Measurements from ENCODE around the gene NCOA1.
"Not testable (repeated sequence)": the region's sequence is repeated elsewhere in the genome, so short reads cannot be mapped to it uniquely, and the experiment has no call there.

Gene NCOA1

GRCh38 chr2:24477229-24477628 lies 13.8 kb upstream of the NCOA1 start:
- DNase-seq: no peak

DNA sequence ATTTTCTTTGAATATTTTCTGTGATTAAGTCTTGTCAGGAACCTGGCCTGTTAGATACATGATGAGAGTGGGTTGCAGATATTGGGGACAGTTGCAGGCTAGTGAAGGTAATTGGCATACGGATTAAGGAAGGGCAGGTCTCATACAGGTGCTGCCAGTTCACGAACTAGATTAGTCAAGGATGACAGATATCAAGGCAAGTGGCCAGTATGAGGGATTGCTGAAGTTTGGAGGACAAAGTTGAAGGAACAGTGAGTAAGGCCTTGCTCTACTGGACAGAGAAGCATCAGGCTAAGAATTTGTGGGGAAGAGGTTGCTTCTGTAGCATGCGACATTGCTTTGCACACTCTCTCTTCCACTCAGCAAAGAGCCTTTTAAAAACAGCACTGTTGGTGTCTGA lies 12.8 kb upstream of the NCOA1 start:
- no peak for DNase-seq

GRCh38 chr2:24480245-24480644 lies 10.8 kb upstream of the NCOA1 start:
- no peak for DNase-seq

GRCh38 chr2:24482251-24482971 lies 8.6 kb upstream of the NCOA1 start:
- DNase-seq: no peak

- no peak for DNase-seq
These were observed 8.1 kb upstream of the NCOA1 start for GRCh38 chr2:24482972-24483300.

- not testable (repeated sequence) for DNase-seq
These were observed 6.4 kb upstream of the NCOA1 start for GRCh38 chr2:24484677-24485076.

DNA sequence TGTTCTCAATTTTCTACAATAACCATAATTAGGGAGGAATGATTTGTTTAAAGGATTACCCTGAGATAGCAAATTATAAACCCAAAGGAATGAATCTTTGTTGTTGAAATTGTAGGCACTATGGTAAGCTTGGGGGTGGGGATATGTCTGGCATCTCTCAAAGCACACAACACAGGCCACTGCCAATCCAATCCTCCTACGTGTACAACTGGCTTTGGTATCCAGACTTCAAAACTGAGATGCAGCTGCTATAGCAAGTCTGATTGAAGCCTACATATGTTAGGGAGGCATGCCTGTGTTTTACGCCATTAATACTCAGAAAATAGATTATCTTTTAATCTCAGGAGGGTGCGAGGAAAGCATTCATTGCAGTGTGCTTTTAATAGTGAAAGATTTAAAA lies 5.9 kb upstream of the NCOA1 start:
- no peak for DNase-seq

DNA sequence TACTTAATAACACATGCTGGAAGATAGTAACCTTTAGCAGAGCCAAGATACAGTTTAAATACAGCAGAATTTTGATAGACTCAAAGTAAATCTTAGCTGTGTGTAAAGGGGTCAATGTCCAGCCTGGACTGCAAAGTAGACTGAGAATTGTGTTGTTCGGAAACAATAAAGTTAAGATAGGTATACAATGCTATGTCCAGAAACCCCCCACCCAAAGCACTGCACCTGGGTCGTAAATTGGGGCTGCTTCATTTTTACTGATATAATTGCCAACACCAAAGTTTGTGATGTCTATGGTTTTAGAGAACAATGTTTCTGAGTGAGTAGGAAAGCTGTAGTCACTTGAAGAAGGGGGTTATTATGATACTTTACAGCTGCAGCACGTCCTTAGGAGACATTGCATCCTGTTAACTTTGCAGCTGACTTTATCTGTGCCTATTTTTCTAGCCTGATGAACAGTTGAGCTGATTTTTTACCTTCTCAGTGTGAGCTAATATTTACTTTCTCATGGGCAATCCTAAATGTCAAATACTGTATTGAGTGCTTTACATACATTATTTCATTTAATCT lies 4.3 kb upstream of the NCOA1 start:
- no peak for DNase-seq

GRCh38 chr2:24489465-24490180 lies 1.4 kb upstream of the NCOA1 start:
- DNase-seq: no peak

DNA sequence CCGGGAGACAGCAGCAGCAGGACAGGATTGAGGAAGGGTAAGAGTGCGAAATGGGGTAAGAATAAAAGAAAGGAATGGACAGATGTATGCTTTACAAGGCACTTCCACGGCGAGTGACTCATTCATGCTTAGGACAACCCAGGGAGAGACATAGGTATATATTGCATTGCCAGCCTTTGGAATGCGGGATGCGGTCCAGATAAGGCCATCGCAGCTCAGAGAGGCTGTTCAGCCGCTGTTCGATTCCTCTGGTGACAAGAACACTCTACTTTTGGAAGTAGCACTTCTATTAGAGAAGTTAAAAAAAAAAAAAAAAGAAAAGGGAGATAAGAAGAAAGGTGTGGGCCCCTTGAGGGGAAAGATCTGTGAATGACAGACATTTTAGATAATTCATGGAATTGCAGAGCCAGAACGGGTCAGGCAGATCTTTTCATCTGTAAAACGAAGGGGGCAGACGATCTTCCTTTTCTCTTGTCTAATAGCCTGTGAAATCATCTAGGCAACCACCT lies 819 bp upstream of the NCOA1 start:
- no peak for DNase-seq

- no peak for DNase-seq
These were observed 727 bp downstream of the NCOA1 start for GRCh38 chr2:24491542-24492420.

GRCh38 chr2:24492421-24493279 lies 1.6 kb downstream of the NCOA1 start:
- DNase-seq: no peak

- DNase-seq: no peak
These were observed 2.7 kb downstream of the NCOA1 start for GRCh38 chr2:24493713-24494112.

DNA sequence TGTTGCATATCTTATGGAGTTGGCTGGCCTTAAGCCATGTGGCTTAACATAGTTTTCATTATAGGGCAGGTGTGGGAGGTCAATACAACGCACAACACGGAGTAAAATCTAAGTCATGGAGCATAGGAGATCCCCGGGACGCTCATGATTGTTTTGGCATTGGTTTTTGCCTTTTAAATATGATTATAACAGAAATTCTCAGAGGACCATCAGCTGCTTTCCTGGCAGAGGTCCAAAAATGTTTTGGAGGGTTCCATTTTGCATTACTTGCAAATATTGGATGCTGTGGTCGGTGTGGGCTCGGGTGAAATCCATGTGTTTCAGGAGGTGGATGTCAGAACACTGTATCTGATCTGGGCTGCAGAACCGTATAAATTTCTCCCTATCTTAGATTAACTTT lies 3.4 kb downstream of the NCOA1 start:
- no peak for DNase-seq

GRCh38 chr2:24495451-24495850 lies 4.4 kb downstream of the NCOA1 start:
- no peak for DNase-seq

DNA sequence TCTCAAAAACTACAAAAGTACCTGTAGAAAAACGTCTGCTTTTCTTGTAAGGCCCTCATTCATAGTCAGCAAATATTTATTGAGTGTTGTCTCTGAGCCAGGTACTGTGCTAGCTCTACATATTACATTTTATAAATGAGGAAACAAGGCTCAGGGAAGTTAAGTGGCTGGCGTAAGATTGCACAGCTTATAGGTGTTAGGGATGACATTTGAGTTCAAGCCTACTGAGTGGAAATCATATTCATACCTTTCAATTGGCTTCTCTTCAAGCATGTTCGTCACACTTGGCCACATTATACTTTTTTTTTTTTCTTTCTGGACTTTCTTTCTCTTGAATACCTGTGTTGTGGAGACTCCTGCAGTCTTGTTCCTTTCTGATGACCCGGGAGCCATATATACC lies 5.9 kb downstream of the NCOA1 start:
- DNase-seq: no peak

DNA sequence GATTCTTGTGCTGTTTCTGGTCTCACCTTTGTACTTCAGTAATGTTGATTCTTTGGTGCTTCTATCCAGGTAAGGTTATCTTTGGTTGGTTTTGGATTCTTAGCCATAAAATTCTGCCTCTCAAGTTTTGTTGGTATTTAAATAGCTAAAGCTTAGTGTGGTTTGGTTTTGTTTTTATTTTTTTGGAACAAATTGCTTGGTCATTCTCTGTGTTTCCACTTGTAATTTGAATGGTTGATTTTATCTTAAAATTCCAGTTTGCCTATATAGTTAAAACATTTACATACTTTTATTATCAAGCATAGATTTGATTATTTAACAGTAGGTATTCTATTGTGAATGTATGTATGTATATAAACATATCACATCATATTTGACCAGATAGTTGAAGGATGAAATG lies 6.6 kb downstream of the NCOA1 start:
- no peak for DNase-seq

- DNase-seq: no peak
These were observed 7.1 kb downstream of the NCOA1 start for GRCh38 chr2:24498121-24498520.

GRCh38 chr2:24501813-24502212 lies 10.8 kb downstream of the NCOA1 start:
- no peak for DNase-seq

DNA sequence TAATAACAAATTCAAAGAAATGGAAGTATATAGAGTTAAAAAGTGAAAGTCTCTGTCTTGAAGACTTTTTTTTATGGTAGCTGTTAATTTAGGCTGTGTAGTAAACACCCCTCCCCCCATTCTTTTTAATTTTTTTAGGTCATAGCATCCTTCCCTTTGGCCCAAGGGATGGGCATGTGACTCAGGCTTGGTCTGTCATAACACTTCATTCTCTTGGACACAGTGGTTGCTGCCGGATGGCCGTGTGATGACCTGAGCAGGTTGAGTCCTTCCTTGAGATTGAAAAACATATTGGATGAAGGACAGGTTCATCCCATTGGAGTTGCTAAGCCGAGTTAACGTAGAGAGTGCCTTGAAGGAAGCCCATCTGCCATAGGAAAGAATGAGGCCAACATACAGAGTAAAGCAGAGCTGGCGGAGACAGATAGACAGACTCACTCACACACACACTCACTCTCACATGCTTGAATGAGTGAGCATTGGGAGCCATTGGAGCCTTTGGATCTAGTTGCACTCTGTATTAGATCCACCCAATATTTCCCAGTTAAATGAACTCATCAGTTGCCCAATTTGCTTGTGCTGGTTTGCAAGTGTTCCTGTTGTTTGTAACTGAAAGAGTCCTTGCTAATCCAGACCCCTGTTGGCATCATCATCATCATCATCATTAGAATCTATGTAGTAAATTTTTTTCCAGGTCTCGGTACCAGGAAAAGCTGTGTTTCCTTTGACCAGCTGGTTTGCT lies 14.7 kb downstream of the NCOA1 start:
- DNase-seq: no peak

DNA sequence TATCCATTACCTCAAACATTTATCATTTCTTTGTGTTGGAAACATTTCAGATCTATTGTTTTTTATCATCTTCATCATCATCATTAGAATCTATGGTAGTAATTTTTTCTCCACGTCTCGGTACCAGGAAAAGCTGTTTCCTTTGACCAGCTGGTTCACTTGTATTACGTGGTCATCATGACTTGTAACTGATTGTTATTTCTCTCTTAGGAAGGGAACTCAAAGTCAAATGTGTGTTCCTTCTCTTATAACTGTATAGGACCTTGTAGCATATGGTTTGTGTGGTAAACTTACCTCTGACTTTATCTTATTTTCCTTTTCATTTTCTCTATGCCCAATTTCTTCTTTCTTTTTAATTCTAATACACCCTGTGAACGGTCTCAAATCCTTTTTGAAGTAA lies 16.5 kb downstream of the NCOA1 start:
- no peak for DNase-seq

DNA sequence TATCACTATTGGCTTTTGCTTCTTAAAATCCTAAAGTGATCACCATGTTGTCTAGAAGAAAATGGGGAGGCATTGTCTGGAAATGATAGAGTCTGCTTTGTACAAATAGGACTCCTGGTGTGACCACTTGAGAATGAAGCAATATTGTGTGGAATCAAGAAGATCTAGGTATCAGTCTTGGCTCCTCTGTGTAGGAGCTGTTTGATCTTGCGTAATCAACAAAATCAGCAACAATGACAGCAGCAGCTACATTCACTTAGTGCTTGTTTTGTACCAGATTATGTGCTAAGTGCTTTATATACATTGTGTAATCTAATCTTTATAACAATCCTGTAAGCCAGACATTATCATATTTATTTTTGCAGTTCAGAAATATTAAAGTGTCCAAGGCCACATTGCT lies 17.8 kb downstream of the NCOA1 start:
- DNase-seq: no peak
